Uterus (tissue), 2 donors: ENCODE measurements around the gene LCN10.

Source experiments
- CTCF ChIP-seq, 4 experiments: fragments of 200-600 bp in 2 of 4; fragments of 450-650 bp in 2 of 4; sonication (generic) in 2 of 4; IDR thresholded peaks; one replicate each; pipeline ENCODE4 v1.5.1; 2016 to 2019; ENCODE audit warnings: antibody characterized with exemption in 4 of 4, mild to moderate bottlenecking in 2 of 4, moderate library complexity in 1 of 4
- POLR2A ChIP-seq, 2 donors: fragments of 450-650 bp; IDR thresholded peaks; one replicate each; pipeline ENCODE4 v1.6.1; 2016; ENCODE audit warnings: antibody characterized with exemption in 2 of 2, mild to moderate bottlenecking in 1 of 2, moderate library complexity in 1 of 2

- TF ChIP-seq CTCF (IDR thresholded peaks at IDR 0.05) (no peak), POLR2A (IDR thresholded peaks at IDR 0.05) (no peak)
Observed at GRCh38 chr9:136718345-136719194, 24.2 kb downstream of the LCN10 start.
